NCI-H2196 treated with DMSO at 0.1 percent for 48 hours (cell line): ENCODE measurements around the gene ZNF362.
"Not testable (repeated sequence)": the region's sequence is repeated elsewhere in the genome, so short reads cannot be mapped to it uniquely, and the experiment has no call there.

ENCODE experiments used
- DNase-seq: peaks from one replicate; lab custom pipeline; 2025; ENCODE audit not compliant: unreplicated experiment; lab: John Stamatoyannopoulos, UW

The ZNF362 gene

DNA sequence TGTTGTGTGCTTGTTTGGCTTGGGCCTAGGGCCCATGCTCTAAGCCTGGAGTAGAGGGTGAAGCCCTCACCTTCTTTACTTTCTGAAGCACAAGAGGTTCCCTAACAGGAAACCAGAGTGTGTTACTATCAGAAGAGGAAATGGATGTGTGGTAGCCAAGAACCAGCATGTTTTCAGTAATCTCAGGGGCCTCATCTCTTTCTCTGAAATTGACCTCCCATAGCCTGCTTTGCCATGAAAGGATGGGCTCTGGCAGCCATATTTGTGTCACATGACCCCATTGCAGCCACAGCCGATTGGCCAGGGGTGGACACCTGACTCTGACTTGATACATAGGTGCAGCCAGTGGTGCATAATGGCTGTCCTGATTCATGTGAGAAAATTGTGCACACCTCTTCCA is 46.0 kb downstream of the ZNF362 start:
- no peak for DNase-seq

DNA sequence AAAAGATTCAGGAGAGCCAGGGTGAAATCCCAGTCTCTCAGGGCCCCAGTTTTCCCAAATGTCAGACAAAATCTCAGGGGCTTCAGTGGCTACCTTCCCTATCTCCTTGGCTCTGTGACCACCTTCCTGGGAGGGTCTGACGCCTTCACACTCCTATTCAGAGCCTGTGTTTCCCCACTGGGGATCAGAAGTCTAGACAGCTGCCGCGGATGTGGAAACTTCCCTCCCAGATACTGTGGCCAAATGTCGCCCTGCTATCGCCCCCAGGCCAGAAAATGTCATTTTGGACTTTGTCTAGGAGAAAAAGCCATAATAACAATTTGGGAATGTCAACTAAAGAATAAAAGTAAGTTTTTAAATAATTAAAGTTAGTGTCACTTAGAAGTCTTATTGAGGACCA is 48.7 kb downstream of the ZNF362 start:
- DNase-seq = no peak

DNA sequence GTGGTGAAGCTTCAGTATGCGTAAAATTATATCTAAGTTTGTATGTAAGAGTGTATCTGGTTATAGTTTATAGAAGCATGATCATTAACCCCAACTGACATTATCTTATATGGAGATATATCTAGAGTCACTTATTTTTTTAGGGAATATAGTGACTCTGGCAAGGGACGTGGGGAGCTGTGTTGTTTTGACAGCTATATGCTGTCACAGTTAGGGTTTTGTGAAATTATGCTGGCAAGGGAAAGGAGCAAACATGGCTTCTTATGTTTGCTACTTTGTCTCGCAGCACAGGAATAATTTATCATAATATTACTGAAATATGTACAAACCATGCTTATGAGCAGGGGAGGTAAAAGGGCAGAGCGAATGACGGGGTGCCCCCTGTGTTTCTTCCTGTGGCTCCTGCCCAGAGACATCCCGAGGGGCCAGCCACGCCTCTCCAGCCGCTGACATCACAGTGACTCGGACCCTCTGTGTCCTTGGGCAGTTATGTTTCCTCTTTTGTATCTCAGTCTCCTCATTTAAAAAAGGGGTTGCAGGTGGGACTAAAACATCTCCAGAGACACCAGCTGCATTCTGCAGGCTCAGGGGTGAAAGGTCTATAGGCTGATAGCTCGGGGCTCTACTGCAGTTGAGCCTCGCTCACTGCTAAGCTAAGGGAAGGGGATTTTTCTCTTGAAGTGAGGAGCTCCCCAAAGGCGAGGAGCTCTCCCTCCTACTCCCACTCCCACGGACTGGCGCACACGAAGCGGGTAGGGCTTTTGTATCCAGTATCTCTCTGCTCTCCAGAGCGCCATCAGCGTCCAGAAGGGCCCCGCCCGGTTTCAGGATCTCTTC is 49.7 kb downstream of the ZNF362 start:
- DNase-seq = no peak

DNA sequence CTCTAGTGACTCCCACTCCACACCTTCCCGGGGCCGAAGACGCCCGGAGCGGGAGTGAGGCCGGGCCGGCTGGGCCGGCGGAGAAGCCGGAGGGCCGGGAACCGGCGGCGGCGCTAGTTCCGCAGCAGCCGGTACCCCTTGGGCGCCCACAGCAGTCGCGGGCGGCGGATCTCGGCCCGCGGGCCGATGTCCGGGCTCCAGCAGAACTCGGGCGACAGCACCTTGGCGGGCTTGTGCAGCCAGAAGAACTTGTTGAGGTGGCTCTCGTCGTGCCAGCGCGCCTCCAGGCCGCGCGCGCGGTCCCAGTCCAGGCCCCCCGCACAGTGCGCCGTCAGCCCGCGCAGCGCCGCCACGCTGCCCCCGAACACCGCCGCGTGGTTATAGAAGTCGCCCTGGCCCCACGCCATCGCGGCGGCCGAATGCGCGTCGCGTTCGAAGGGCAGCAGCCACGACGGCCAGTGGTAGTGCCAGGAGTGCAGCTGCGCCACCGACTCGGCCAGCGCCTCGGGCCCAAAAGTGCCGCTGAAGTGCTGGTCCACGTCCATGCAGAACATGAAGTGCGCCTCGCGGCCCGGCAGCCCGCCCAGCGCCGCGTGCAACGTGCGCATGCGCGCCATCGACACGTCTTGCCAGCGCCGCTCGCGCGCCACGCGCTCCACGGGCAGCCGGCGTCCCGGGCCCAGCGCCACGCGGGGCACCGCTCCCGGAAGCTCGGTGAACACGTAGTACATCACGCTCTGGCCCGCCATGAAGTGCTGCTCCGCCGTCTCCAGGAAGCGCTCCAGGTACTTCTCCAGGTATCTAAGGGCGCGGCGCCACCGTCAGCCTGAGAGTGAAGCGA is 50.6 kb downstream of the ZNF362 start:
- DNase-seq = no peak

DNA sequence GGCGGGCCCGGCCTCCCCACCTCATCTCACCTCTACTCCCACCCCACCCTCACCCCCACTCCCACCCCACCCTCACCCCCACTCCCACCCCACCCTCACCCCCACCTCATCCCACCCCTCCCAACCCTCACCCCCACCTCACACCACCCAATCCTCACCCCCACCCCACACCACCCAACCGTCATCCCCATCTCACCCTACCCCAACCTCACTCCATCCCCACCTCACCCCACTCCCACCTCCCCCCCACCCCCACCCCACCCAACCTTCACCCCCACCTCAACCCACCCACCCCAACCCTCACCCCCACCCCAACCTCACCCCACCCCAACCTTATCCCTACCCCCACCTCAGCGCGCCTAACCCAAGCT is 51.2 kb downstream of the ZNF362 start:
- no peak for DNase-seq

DNA sequence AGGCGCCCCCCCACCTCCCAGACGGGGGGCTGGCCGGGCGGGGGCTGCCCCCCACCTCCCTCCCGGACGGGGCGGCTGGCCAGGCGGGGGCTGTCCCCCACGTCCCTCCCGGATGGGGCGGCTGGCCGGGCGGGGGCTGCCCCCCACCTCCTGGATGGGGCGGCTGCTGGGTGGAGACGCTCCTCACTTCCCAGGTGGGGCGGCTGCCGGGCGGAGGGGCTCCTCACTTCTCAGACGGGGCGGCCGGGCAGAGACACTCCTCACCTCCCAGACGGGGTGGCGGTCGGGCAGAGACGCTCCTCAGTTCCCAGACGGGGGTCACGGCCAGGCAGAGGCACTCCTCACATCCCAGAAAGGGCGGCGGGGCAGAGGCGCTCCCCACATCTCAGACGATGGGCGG is 53.1 kb downstream of the ZNF362 start:
- DNase-seq = not testable (repeated sequence)

DNA sequence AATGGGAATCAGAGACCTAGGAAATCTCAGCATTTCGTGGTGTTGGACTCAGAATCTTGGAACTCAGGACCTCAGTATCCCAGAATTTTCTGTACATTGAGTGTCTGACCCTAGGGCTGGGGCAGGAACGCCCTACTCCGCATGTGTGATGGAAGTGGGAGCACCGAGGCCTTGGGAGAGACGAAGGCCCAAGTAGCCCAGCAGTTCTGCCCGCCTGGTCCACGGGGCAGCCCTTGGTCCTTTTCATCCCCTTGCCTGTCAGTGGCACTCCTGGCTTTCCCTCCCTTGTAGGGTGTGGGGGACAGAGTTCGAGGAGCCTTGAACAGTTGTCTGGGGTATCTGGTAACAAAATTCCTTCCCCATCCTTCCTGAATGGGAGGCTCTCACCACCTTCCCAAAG is 54.4 kb downstream of the ZNF362 start:
- DNase-seq = no peak

DNA sequence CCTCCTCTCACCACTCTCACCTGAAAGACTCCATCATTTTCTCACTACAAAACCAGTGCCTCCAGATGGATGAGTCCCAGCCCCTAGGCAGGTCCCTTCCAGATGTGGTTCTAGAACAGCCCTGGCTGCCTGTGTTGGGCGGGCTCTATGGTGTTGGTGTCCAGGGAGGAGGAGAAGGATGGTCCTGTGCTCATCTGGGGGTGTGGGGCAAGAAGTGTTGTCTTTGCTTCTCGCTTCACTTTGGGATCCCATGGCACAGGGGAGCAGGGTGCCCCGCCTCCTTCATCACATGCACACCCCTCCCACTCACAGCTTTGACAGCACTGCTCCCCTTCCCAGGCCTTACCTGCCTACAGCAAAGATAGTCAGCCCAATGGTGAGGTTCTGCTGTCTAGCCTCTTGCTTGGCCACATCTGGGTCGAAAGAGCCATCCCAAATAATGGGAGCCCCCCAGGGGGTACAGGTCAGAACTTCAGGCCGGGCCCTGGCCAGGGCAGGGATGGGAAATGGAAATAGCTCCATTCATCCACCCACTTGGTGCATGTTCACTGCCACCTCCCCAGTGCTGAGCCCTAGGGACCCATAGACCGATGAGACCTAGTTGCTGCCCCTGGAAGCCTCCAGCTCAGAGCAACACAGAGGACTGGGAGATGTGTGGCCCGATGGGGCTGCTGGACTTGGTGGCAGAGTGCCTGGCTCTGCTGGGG is 55.6 kb downstream of the ZNF362 start:
- DNase-seq = no peak

DNA sequence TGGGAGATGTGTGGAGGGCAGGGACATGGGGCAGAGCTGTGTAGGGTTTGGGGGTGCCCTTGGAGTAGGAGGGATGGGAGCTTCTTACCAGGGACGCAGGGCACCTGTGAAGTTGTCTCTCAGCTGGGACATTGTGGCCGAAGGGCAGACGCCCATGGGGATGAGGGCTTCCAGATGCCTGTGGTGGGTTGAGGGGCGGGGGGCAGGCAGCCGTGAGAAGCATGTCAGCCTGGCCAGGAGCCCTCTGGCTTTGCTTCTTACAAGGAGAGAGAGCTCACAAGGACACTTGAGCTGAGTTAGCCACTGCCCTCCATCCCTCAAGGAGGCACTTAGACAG is 56.1 kb downstream of the ZNF362 start:
- no peak for DNase-seq

DNA sequence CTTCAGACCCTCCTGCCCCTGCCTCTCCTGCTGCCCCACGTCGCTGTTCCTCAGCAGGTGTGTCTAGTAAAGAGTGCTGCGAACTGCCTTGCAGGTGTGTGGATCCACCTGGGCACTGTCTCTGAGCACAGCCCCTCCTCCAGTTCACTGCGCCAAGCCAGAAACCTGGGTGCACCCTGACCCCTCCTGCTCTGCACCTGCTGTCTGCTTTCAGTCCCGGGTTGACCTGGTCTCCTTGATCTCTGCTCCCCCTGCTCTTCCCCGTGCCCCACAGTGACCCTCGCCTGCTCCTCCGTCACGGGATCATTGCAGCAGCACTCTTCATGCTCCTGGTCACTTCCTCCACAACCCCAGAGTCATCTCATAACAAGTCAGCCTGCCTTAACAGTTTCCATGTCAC is 58.1 kb downstream of the ZNF362 start:
- no peak for DNase-seq

DNA sequence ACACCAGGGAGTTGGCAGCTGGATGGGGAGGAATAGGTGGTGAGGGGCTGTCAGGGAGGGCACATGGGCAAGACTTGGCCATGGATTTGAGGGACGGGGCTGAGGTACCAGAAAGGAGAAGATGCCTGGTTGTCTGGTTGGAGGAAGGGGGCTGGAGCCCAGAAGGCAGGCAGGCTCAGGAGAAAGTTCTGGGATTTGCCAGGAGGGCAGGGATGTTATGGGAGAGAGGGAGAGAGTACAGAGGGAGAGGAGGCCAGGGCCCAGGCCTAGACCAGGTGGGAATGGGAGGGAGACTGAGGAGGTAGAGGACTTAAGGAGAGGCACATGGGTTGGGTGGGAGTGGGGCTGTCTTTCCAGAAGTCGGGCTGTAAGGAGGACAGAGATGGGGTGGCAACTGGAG is 60.3 kb downstream of the ZNF362 start:
- no peak for DNase-seq

DNA sequence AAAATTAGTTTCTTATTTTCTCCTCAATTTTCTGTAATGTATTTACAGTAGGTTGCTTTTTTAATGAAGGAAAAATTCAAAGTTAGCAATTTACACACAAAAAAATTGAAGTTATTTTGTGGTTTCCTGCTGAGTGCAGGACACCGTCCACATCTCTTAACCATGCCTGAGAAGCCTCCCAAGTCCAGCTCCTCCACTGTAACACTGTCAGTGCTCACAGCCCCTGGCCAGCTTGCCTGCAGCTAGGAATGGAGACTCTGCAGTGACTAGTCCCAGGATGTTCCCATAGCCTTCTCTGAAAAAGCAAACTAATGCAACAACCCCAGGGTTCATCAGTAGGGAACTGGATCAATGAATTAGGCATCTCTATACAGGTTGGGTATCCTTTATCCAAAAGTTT is 61.1 kb downstream of the ZNF362 start:
- no peak for DNase-seq

DNA sequence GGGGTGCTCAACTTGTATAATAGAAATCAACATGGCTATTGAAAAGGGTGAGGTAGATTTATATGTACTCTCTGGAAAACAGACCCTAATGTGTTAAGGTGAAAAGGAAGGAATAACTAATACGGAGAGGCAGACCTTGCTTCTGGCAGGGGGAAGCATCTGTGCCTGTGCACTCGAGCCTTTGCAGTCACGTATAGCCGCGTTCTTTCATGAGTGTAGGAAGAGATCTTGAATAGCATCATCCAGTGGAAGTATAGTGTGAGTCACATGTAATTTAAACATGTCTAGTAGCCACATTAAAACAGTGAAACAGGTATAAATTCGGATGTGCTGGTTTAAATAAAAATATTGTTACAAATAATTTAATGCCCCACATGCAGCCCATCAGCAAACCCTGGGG is 61.7 kb downstream of the ZNF362 start:
- no peak for DNase-seq

DNA sequence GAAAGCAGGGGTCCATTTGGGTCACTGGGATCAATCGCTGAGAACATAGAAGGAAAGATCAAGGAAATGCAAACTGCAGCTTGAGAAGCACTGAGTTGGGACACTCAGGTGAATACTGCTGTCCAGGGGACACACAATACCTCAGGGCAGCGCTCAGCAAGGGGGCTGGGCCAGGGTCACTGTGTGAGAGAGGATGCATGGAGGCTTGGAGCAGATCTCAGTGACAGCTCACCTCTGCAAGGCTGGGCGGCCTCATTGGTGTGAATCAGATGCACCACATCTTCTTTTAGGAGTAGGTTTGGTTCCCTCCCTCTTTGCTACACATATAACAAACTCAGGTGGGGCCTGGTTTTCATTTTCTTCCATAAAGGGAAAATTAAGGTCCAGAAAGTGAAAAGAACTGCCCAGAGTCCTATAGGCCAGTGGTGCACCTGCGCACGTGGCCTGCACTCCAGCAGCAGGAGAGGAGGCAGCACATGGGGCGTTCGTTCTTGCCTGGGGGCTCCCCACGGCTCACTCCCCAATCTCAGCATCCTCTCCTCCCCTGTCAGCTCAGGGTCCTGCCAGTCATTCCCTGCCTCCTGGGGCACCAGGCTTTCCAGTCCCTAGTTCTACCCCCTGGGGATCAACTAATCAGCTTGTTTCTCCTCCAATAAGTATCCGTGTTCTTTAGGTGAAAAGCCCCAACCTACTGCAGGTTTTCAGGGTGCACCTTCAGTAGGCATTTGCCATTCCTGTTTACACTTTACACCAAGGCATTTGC is 63.1 kb downstream of the ZNF362 start:
- DNase-seq = no peak

DNA sequence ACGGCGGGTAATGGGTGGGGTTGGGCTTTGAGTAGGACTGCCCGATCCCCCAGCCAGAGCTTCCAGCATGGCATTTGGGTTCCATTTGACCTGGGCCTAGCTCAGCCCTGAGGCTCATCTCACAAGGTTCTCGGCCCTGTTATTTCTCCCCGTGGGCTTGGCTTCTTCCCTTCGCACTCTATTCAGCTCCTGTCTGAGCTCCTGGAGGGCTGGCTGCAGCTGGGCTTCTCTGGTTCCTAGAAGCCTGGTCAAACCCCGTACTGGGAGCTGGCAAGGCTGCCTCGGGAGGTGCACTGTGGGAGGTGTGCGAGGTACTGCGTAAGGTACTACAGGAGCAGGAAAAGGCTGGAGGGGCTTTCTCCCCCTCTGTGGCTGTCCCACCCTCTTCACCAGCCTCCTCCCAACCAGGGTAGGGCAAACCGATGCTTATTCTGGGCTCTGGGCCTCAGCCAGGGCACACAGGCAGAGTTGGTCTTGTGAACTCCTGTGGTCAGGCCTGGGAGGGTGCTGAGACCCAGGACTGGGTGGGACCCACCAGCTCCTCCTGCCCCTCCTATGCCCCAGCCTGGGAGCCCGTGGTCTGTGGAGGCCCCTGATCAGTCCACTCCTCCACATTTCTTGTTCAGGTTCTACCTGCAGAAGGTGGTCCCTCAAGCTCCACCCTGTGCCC is 63.8 kb downstream of the ZNF362 start:
- no peak for DNase-seq

DNA sequence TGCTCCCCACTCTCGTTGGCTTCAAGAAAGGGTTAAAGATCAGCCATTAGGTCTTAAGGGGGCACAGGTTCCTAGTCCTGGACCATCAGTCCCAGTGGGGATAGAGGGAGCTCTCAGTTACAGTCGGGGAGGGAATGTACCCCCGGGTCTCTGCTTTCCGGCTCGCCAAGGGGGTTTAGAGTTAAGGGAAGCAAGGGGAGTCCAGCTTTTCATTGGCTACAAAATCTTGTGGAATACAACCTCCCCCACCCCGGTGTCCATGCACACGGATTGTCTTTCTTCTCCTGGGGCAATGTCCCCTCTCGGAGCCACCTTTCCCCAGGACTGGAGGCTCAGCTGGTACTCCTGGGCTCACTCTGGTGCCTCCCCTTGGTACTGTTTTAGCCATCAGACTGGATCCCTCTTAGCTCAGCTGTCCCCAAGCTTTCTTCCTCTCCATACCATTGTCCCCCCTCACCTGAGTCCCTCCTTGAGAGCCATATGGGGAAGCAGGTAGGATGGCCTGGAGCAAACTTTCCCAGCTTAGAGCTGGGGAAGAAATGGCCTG is 64.4 kb downstream of the ZNF362 start, which contains the start of gene A3GALT2:
Gene A3GALT2, minus strand, starts transcription at position 480 of the 547 bp plus-strand sequence. Its CDS starts 0 bp downstream, at position 480.
- DNase-seq = no peak

DNA sequence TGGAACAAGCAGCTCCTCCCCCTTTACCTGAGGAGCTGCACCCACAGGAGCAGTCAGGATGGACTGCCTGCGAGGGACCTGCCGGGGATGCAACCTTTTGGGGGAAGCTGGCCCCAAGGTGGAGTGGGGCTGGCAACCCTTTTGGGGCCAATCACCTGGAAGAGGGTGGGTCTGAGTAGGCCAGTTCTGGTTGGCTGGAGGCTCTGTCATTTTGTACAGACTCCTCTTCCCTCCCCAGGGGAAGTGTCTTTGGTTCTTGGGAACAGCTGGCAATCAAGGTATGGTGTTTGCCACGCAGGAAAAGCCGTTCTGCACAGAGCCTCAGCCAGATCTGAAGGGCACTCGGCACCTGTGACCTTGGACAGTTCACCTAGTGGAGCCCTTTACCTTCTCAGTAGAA is 64.9 kb downstream of the ZNF362 start:
- DNase-seq = no peak

DNA sequence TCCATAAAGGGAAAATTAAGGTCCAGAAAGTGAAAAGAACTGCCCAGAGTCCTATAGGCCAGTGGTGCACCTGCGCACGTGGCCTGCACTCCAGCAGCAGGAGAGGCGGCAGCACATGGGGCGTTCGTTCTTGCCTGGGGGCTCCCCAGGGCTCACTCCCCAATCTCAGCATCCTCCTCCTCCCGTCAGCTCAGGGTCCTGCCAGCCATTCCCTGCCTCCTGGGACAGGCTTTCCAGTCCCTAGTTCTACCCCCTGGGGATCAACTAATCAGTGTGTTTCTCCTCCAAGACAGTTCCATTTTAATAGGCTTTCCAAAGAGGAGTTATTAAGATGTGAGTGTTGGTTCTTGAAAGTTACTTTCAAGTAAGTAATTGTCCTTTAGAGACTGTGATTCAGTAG is 65.8 kb downstream of the ZNF362 start:
- DNase-seq = no peak

DNA sequence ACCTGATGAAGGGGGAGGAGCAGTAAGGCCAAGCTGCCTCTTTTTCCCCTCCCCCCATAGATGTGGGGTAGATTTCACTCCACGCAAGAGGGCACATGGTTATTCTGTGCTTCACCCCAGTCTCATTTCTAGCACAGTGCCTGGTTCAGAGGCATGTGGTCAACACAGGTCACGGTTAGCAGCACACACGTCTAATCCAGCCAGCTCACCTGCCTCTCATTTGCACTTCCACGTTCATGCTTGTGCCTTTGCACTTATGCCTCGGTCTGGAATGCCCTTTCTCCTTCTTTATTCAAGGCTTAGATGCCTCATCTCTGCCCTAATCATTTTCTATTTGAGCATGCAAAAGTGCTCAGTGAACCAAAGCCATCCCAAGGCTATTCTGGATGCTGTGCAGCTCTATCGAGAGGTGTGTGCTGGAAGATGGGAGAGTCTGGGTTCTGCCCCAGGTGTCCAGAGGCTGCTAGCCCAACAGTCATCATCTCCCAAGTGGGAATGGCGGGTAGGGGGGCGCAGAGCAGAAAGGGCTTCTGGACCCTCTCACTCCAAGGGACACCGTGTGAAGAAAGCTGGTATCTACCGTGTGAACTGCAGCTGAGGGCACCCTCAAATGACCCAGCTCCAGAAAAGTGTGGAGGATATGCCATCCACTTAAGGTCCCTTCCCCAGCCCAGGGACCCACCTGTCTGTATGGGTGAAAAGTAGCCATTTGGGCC is 66.7 kb downstream of the ZNF362 start:
- no peak for DNase-seq
